Measurements from ENCODE around the gene PTPRN2.

- TF ChIP-seq CTCF (IDR thresholded peaks at IDR 0.05) (no peak), POLR2AphosphoS5 (IDR thresholded peaks at IDR 0.05; ENCODE audit: low read depth, low read length) (no peak), TCF7L2 (IDR thresholded peaks at IDR 0.05; ENCODE audit: low read depth, low read length) (no peak), REST (IDR thresholded peaks at IDR 0.05; ENCODE audit: insufficient read depth in 1 of 2, low read depth in 2 of 2, low read length in 1 of 2) (no peak)
Observed at GRCh38 chr7:158143196-158144120, 444.2 kb downstream of the PTPRN2 start.
